ENCODE results near the gene SPDYE1. TPM values are rescaled to one million over a fixed set of nuclear protein-coding genes. Genes with fewer than 3 reads are reported as not detected.
"Not testable (repeated sequence)": the region's sequence is repeated elsewhere in the genome, so short reads cannot be mapped to it uniquely, and the experiment has no call there.

The SPDYE1 gene
- polyA plus RNA-seq (2013, experiment 1 of 2; ENCODE audit: insufficient read length), result 0.53 TPM
- not detected for polyA plus RNA-seq (2013, experiment 2 of 2; ENCODE audit: insufficient read length)

- DNase-seq, result not testable (repeated sequence)
Observed at GRCh38 chr7:43997532-43997931, at the start of gene SPDYE1. SPDYE1 (plus strand) TSS chr7:43997897; CDS start chr7:43999950, 2,053 bp downstream.

- DNase-seq, result no peak
Observed at GRCh38 chr7:43952028-43952427, 45.7 kb upstream of the SPDYE1 start.

- no peak for DNase-seq
Observed at GRCh38 chr7:43953071-43953470, 44.6 kb upstream of the SPDYE1 start.

- DNase-seq, result peak; percentile 59
Observed at GRCh38 chr7:43954524-43955228, 43.0 kb upstream of the SPDYE1 start.

- no peak for DNase-seq
Observed at GRCh38 chr7:43956027-43956426, 41.7 kb upstream of the SPDYE1 start.

- no peak for DNase-seq
Observed at GRCh38 chr7:43960933-43961332, 36.8 kb upstream of the SPDYE1 start.

GRCh38 chr7:43966392-43966791 is 31.3 kb upstream of the SPDYE1 start:
- not testable (repeated sequence) for DNase-seq

- DNase-seq, result peak; percentile 4
Observed at GRCh38 chr7:43968172-43969040, 29.3 kb upstream of the SPDYE1 start.

- DNase-seq, result not testable (repeated sequence)
Observed at GRCh38 chr7:43969586-43969985, 28.1 kb upstream of the SPDYE1 start.

- DNase-seq, result not testable (repeated sequence)
Observed at GRCh38 chr7:43970698-43971097, 27.0 kb upstream of the SPDYE1 start.

- peak; percentile 9 for DNase-seq
Observed at GRCh38 chr7:43974033-43974573, 23.6 kb upstream of the SPDYE1 start.

- not testable (repeated sequence) for DNase-seq
Observed at GRCh38 chr7:43974725-43975482, 22.8 kb upstream of the SPDYE1 start.

GRCh38 chr7:43977525-43977924 is 20.2 kb upstream of the SPDYE1 start:
- no peak for DNase-seq

- DNase-seq, result not testable (repeated sequence)
Observed at GRCh38 chr7:43978102-43978501, 19.6 kb upstream of the SPDYE1 start.

- not testable (repeated sequence) for DNase-seq
Observed at GRCh38 chr7:43982848-43983247, 14.8 kb upstream of the SPDYE1 start.

GRCh38 chr7:43983736-43984135 is 14.0 kb upstream of the SPDYE1 start:
- DNase-seq, result not testable (repeated sequence)

GRCh38 chr7:43985904-43986864 is 11.5 kb upstream of the SPDYE1 start:
- peak; percentile 72 for DNase-seq

GRCh38 chr7:43987476-43987875 is 10.2 kb upstream of the SPDYE1 start:
- DNase-seq, result not testable (repeated sequence)

- not testable (repeated sequence) for DNase-seq
Observed at GRCh38 chr7:43990011-43990585, 7.6 kb upstream of the SPDYE1 start.

- DNase-seq, result not testable (repeated sequence)
Observed at GRCh38 chr7:43990829-43991228, 6.9 kb upstream of the SPDYE1 start.

- DNase-seq, result peak; percentile 35
Observed at GRCh38 chr7:43992896-43993295, 4.8 kb upstream of the SPDYE1 start.

Measured in fibroblast of skin of scalp (primary cell).